GM18873 (cell line): ENCODE results near the gene GGA3.
"Not testable (repeated sequence)": the region's sequence is repeated elsewhere in the genome, so short reads cannot be mapped to it uniquely, and the experiment has no call there.

ENCODE experiments used
- ATAC-seq: cut with Tn5 transposase; IDR thresholded peaks from one replicate; pipeline ENCODE4 v1.9.1; 2021; ENCODE audit warnings: mild to moderate bottlenecking, moderate library complexity, moderate number of reproducible peaks; ENCODE audit not compliant: unreplicated experiment, low FRiP score

GGA3 gene

GRCh38 chr17:75261336-75262111, at the start of gene GGA3, which contains the start of gene MRPS7:
TSS of gene GGA3 (minus strand) at chr17:75261606. CDS start at chr17:75261587, 19 bp downstream.
TSS of gene MRPS7 (plus strand) at chr17:75261879. CDS start at chr17:75261901, 22 bp downstream.
- peak; percentile 79 for ATAC-seq

- ATAC-seq = no peak
Measured at GRCh38 chr17:75308732-75309629, 47.6 kb upstream of the GGA3 start.

GRCh38 chr17:75307957-75308731, 46.7 kb upstream of the GGA3 start:
- ATAC-seq = no peak

GRCh38 chr17:75301502-75302206, 40.2 kb upstream of the GGA3 start:
- ATAC-seq = no peak

GRCh38 chr17:75301049-75301448, 39.6 kb upstream of the GGA3 start:
- ATAC-seq = no peak

GRCh38 chr17:75300280-75300679, 38.9 kb upstream of the GGA3 start:
- no peak for ATAC-seq

- peak; percentile 67 for ATAC-seq
Measured at GRCh38 chr17:75295201-75296158, 34.1 kb upstream of the GGA3 start.

- not testable (repeated sequence) for ATAC-seq
Measured at GRCh38 chr17:75292810-75293448, 31.5 kb upstream of the GGA3 start.

GRCh38 chr17:75289832-75290337, 28.5 kb upstream of the GGA3 start:
- ATAC-seq = peak; percentile 9

GRCh38 chr17:75289115-75289831, 27.9 kb upstream of the GGA3 start, which contains the start of gene SLC25A19:
TSS of gene SLC25A19 (minus strand) at chr17:75289433. CDS start at chr17:75286764, 2,669 bp downstream.
- ATAC-seq = peak; percentile 92

GRCh38 chr17:75288770-75289114, 27.3 kb upstream of the GGA3 start:
- ATAC-seq = peak; percentile 6

GRCh38 chr17:75288359-75288758, 27.0 kb upstream of the GGA3 start:
- ATAC-seq = no peak

- no peak for ATAC-seq
Measured at GRCh38 chr17:75287221-75287620, 25.8 kb upstream of the GGA3 start.

GRCh38 chr17:75285123-75285522, 23.7 kb upstream of the GGA3 start:
- ATAC-seq = no peak

- ATAC-seq = not testable (repeated sequence)
Measured at GRCh38 chr17:75280189-75280588, 18.8 kb upstream of the GGA3 start.

- ATAC-seq = no peak
Measured at GRCh38 chr17:75277664-75278071, 16.3 kb upstream of the GGA3 start.

GRCh38 chr17:75273977-75274708, 12.7 kb upstream of the GGA3 start:
- ATAC-seq = no peak
